Measurements from ENCODE around the gene GABPB2.

The GABPB2 gene

DNA sequence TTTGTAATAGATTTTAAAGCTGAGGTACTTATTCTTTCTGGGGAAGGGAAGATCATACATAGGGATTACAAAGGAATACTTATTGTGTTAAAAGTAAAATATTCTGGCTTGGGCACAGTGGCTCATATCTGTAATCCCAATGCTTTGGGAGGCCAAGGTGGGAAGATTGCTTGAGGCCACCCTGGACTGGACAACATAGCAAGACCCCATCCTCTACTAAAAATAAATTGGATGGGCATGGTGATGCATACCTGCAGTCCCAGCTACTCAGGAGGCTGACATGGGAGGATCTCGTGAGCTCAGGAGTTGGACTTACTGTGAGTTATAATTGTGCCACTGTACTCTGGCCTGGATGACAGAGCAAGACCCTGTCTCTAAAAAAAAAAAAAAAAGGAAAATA, 27.6 kb downstream of the GABPB2 start:
- CTCF ChIA-PET: interaction anchor here (1.2 to 10.5 kb wide), 2 partner anchors 9 to 57 kb away, joined by 3 to 135 read pairs; partner anchors contain the start of gene TNFAIP8L2
- Histone ChIP-seq H3K4me1 (ENCODE audit: control extremely low read depth in 1 of 4, control insufficient read depth in 4 of 4, insufficient read depth in 4 of 4, low read length in 3 of 4) (no peaks in the 10 kb centered on the region), H3K36me3 (ENCODE audit: control insufficient read depth in 4 of 4, insufficient read depth in 4 of 4, low read length in 3 of 4) (peaks cover 0 to 2% (median 0%) of the 10 kb centered on the region in 4 experiments), H3K9me3 (ENCODE audit: control extremely low read depth in 1 of 5, control insufficient read depth in 4 of 5, insufficient read depth in 2 of 5, low read depth in 1 of 5, low read length in 4 of 5) (no peaks in the 10 kb centered on the region), H3K27me3 (replicated peaks in 2 of 5; ENCODE audit: control insufficient read depth in 4 of 5, insufficient read depth in 5 of 5, low read length in 4 of 5) (no peaks in the 10 kb centered on the region), H3K27ac (ENCODE audit: insufficient read depth in 1 of 2, low read depth in 1 of 2, low read length in 2 of 2, poor library complexity in 1 of 2, severe bottlenecking in 2 of 2) (no peak overlapping the region), H3K4me3 (ENCODE audit: control insufficient read depth in 1 of 7, extremely low read depth in 1 of 7, insufficient read depth in 4 of 7, low read depth in 2 of 7, low read length in 6 of 7) (no peak overlapping the region)
- WGBS (ENCODE audit: insufficient coverage): 100% methylated on average over 1 of the region's 1 CpG
- no peak for DNase-seq
- POLR2A ChIA-PET: no interaction called here

GRCh38 chr1:151104630-151105029, 34.1 kb downstream of the GABPB2 start:
- H3K36me3 ChIP-seq (ENCODE audit: control insufficient read depth in 4 of 4, insufficient read depth in 4 of 4, low read length in 3 of 4): no peaks in the 10 kb centered on the region
- H3K27ac ChIP-seq (ENCODE audit: insufficient read depth in 1 of 2, low read depth in 1 of 2, low read length in 2 of 2, poor library complexity in 1 of 2, severe bottlenecking in 2 of 2): no peak overlapping the region
- H3K27me3 ChIP-seq (replicated peaks in 2 of 5; ENCODE audit: control insufficient read depth in 4 of 5, insufficient read depth in 5 of 5, low read length in 4 of 5): no peaks in the 10 kb centered on the region
- no peaks in the 10 kb centered on the region for H3K9me3 ChIP-seq (ENCODE audit: control extremely low read depth in 1 of 5, control insufficient read depth in 4 of 5, insufficient read depth in 2 of 5, low read depth in 1 of 5, low read length in 4 of 5)
- DNase-seq: no peak
- ChIA-PET POLR2A (no interaction called here), CTCF (interaction anchor here (2.0 to 10.5 kb wide), 3 partner anchors 8 to 51 kb away, joined by 8 to 135 read pairs (median 9); partner anchors contain the start of gene TNFAIP8L2)
- no peaks in the 10 kb centered on the region for H3K4me1 ChIP-seq (ENCODE audit: control extremely low read depth in 1 of 4, control insufficient read depth in 4 of 4, insufficient read depth in 4 of 4, low read length in 3 of 4)
- H3K4me3 ChIP-seq (ENCODE audit: control insufficient read depth in 1 of 7, extremely low read depth in 1 of 7, insufficient read depth in 4 of 7, low read depth in 2 of 7, low read length in 6 of 7): no peak overlapping the region

- POLR2A ChIA-PET: interaction anchor here (0.9 kb wide), 1 partner anchor 10 kb away, joined by 3 read pairs; no protein-coding TSS in a partner anchor
- no peaks in the 10 kb centered on the region for H3K9me3 ChIP-seq (ENCODE audit: control extremely low read depth in 1 of 5, control insufficient read depth in 4 of 5, insufficient read depth in 2 of 5, low read depth in 1 of 5, low read length in 4 of 5)
These were observed 36.3 kb downstream of the GABPB2 start for GRCh38 chr1:151106894-151107293.

DNA sequence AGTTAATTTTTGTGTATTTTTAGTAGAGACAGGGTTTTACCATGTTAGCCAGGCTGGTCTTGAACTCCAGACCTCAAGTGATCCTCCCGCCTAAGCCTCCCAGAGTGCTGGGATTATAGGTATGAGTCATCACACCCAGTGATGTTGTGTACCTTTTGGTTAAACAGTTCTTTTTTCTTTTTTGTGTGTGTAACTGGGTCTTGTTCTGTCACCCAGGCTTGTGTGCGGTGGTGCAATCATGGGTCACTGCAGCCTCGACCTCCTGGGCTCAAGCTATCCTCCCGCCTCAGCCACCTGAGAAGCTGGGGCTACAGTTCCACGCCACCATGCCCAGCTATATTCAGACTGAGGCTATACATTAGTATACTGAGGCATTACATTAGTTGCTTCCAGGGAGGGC, 37.8 kb downstream of the GABPB2 start:
- H3K27me3 ChIP-seq (replicated peaks in 2 of 5; ENCODE audit: control insufficient read depth in 4 of 5, insufficient read depth in 5 of 5, low read length in 4 of 5): no peaks in the 10 kb centered on the region
- WGBS (ENCODE audit: insufficient coverage): 90% methylated on average over 5 of the region's 5 CpGs
- POLR2A ChIA-PET: no interaction called here
- CTCF ChIA-PET: interaction anchor here (0.7 kb wide), 1 partner anchor 47 kb away, joined by 3 read pairs; no protein-coding TSS in a partner anchor
- no peaks in the 10 kb centered on the region for H3K4me1 ChIP-seq (ENCODE audit: control extremely low read depth in 1 of 4, control insufficient read depth in 4 of 4, insufficient read depth in 4 of 4, low read length in 3 of 4)
- H3K9me3 ChIP-seq (ENCODE audit: control extremely low read depth in 1 of 5, control insufficient read depth in 4 of 5, insufficient read depth in 2 of 5, low read depth in 1 of 5, low read length in 4 of 5): no peaks in the 10 kb centered on the region
- H3K4me3 ChIP-seq (ENCODE audit: control insufficient read depth in 1 of 7, extremely low read depth in 1 of 7, insufficient read depth in 4 of 7, low read depth in 2 of 7, low read length in 6 of 7): no peak overlapping the region
- H3K27ac ChIP-seq (ENCODE audit: insufficient read depth in 1 of 2, low read depth in 1 of 2, low read length in 2 of 2, poor library complexity in 1 of 2, severe bottlenecking in 2 of 2): no peak overlapping the region
- no peak for DNase-seq
- H3K36me3 ChIP-seq (ENCODE audit: control insufficient read depth in 4 of 4, insufficient read depth in 4 of 4, low read length in 3 of 4): no peaks in the 10 kb centered on the region

More at GRCh38 chr1:151106894-151107293, 36.3 kb downstream of the GABPB2 start:
- Histone ChIP-seq H3K4me3 (ENCODE audit: control insufficient read depth in 1 of 7, extremely low read depth in 1 of 7, insufficient read depth in 4 of 7, low read depth in 2 of 7, low read length in 6 of 7) (no peak overlapping the region), H3K27me3 (replicated peaks in 2 of 5; ENCODE audit: control insufficient read depth in 4 of 5, insufficient read depth in 5 of 5, low read length in 4 of 5) (no peaks in the 10 kb centered on the region), H3K36me3 (ENCODE audit: control insufficient read depth in 4 of 4, insufficient read depth in 4 of 4, low read length in 3 of 4) (no peaks in the 10 kb centered on the region), H3K4me1 (ENCODE audit: control extremely low read depth in 1 of 4, control insufficient read depth in 4 of 4, insufficient read depth in 4 of 4, low read length in 3 of 4) (no peaks in the 10 kb centered on the region), H3K27ac (ENCODE audit: insufficient read depth in 1 of 2, low read depth in 1 of 2, low read length in 2 of 2, poor library complexity in 1 of 2, severe bottlenecking in 2 of 2) (no peak overlapping the region)
- CTCF ChIA-PET: interaction anchor here (0.6 to 0.7 kb wide), 2 partner anchors 15 to 50 kb away, joined by 3 read pairs; partner anchors contain the start of gene TNFAIP8L2
- WGBS (ENCODE audit: insufficient coverage): 80% methylated on average over 1 of the region's 2 CpGs
- no peak for DNase-seq

DNA sequence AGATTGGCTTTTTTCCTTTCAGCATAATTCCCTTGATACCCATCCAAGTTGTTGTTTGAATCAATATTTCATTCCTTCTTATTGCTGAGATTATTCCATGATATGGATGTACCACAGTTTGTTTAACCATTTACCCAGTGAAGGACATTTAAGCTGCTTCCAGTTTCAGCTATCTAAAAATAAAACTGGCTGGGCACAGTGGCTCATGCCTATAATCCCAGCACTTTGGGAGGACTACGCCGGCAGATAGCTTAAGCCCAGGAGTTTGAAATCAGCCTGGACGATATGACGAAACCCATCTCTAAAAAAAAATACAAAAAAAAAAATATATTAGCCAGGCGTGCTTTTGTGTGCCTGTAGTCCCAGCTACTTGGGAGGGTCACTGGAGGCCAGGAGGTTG, 43.3 kb downstream of the GABPB2 start:
- Histone ChIP-seq H3K36me3 (ENCODE audit: control insufficient read depth in 4 of 4, insufficient read depth in 4 of 4, low read length in 3 of 4) (peaks cover 2 to 8% (median 3%) of the 10 kb centered on the region in 4 experiments), H3K9me3 (ENCODE audit: control extremely low read depth in 1 of 5, control insufficient read depth in 4 of 5, insufficient read depth in 2 of 5, low read depth in 1 of 5, low read length in 4 of 5) (no peaks in the 10 kb centered on the region), H3K27me3 (replicated peaks in 2 of 5; ENCODE audit: control insufficient read depth in 4 of 5, insufficient read depth in 5 of 5, low read length in 4 of 5) (no peaks in the 10 kb centered on the region), H3K4me1 (ENCODE audit: control extremely low read depth in 1 of 4, control insufficient read depth in 4 of 4, insufficient read depth in 4 of 4, low read length in 3 of 4) (no peaks in the 10 kb centered on the region), H3K4me3 (ENCODE audit: control insufficient read depth in 1 of 7, extremely low read depth in 1 of 7, insufficient read depth in 4 of 7, low read depth in 2 of 7, low read length in 6 of 7) (no peak overlapping the region), H3K27ac (ENCODE audit: insufficient read depth in 1 of 2, low read depth in 1 of 2, low read length in 2 of 2, poor library complexity in 1 of 2, severe bottlenecking in 2 of 2) (no peak overlapping the region)
- DNase-seq: no peak
- POLR2A ChIA-PET: interaction anchor here (0.6 kb wide), 1 partner anchor 76 kb away, joined by 5 read pairs; the partner anchor contains the start of gene VPS72
- CTCF ChIA-PET: interaction anchor here (1.2 to 2.5 kb wide), 4 partner anchors 11 to 43 kb away, joined by 3 to 8 read pairs (median 4); partner anchors contain the start of gene TNFAIP8L2
- WGBS (ENCODE audit: insufficient coverage): 100% methylated on average over 1 of the region's 5 CpGs

DNA sequence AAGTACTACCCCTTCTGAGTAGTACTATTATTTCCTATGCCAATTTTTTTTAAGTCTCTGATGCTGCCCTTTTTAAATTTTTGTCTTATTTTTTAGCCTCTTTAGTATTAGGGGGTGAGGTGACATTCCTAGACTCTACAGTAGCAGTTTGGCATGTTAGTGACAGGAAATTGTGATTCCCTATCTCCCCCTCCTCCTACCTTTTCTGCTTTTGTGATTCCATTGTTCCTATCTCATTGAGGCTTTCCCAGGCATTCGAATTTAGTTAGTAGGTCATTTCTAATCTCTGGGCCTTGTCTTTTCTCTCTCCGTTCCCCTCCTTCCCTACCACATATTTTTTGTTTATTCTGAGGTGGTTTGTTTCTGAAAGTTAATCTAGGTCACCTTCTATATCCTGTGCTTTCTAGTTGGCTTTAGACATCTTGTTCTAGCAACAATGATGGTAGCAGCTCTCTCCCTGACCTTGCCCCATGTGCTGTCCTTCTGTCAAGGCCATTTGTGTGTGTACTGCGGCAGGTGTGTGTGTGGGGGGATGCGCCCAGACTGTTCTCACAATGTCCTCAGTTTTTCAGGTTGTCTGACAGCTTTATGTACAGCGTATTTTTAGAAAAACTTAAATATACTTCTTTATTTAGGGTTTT, 54.3 kb downstream of the GABPB2 start:
- no CpG with 5 or more reads among the region's 5 CpGs for WGBS (ENCODE audit: insufficient coverage)
- no peaks in the 10 kb centered on the region for H3K9me3 ChIP-seq (ENCODE audit: control extremely low read depth in 1 of 5, control insufficient read depth in 4 of 5, insufficient read depth in 2 of 5, low read depth in 1 of 5, low read length in 4 of 5)
- H3K4me1 ChIP-seq (ENCODE audit: control extremely low read depth in 1 of 4, control insufficient read depth in 4 of 4, insufficient read depth in 4 of 4, low read length in 3 of 4): no peaks in the 10 kb centered on the region
- CTCF ChIA-PET: interaction anchor here (0.8 to 1.7 kb wide), 4 partner anchors 12 to 51 kb away, joined by 3 to 7 read pairs (median 4); partner anchors contain the start of gene TMOD4
- no peaks in the 10 kb centered on the region for H3K36me3 ChIP-seq (ENCODE audit: control insufficient read depth in 4 of 4, insufficient read depth in 4 of 4, low read length in 3 of 4)
- H3K4me3 ChIP-seq (ENCODE audit: control insufficient read depth in 1 of 7, extremely low read depth in 1 of 7, insufficient read depth in 4 of 7, low read depth in 2 of 7, low read length in 6 of 7): no peak overlapping the region
- no peaks in the 10 kb centered on the region for H3K27me3 ChIP-seq (replicated peaks in 2 of 5; ENCODE audit: control insufficient read depth in 4 of 5, insufficient read depth in 5 of 5, low read length in 4 of 5)
- no peak overlapping the region for H3K27ac ChIP-seq (ENCODE audit: insufficient read depth in 1 of 2, low read depth in 1 of 2, low read length in 2 of 2, poor library complexity in 1 of 2, severe bottlenecking in 2 of 2)
- POLR2A ChIA-PET: no interaction called here
- DNase-seq: no peak

DNA sequence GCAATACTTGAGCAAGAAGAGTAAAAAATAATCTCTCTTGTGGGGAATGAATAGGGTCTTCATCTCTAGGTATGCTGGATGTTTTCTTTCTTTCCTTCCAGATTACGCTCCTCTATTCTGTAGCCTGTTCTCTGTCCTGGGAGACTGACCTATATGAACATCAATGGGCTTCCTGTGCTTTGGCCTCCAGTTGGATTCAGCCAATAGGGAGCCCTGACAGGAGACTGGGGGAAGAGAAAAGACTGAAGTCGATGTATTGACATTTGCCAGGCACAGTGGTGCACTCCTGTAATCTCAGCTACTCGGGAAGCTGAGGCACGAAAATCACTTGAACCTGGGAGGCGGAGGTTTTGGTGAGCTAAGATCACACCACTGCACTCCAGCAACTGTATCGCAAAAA, 58.2 kb downstream of the GABPB2 start:
- no peak overlapping the region for H3K27ac ChIP-seq (ENCODE audit: insufficient read depth in 1 of 2, low read depth in 1 of 2, low read length in 2 of 2, poor library complexity in 1 of 2, severe bottlenecking in 2 of 2)
- peaks cover 0 to 9% (median 5%) of the 10 kb centered on the region in 4 experiments for H3K4me1 ChIP-seq (ENCODE audit: control extremely low read depth in 1 of 4, control insufficient read depth in 4 of 4, insufficient read depth in 4 of 4, low read length in 3 of 4)
- CTCF ChIA-PET: interaction anchor here (0.6 to 5.1 kb wide), 5 partner anchors 9 to 103 kb away, joined by 3 to 26 read pairs (median 4); partner anchors contain the start of gene TNFAIP8L2
- 100% methylated on average over 1 of the region's 6 CpGs for WGBS (ENCODE audit: insufficient coverage)
- H3K9me3 ChIP-seq (ENCODE audit: control extremely low read depth in 1 of 5, control insufficient read depth in 4 of 5, insufficient read depth in 2 of 5, low read depth in 1 of 5, low read length in 4 of 5): no peaks in the 10 kb centered on the region
- H3K4me3 ChIP-seq (ENCODE audit: control insufficient read depth in 1 of 7, extremely low read depth in 1 of 7, insufficient read depth in 4 of 7, low read depth in 2 of 7, low read length in 6 of 7): no peak overlapping the region
- peaks cover 0 to 2% (median 0%) of the 10 kb centered on the region in 4 experiments for H3K36me3 ChIP-seq (ENCODE audit: control insufficient read depth in 4 of 4, insufficient read depth in 4 of 4, low read length in 3 of 4)
- peaks cover 0 to 4% (median 0%) of the 10 kb centered on the region in 5 experiments for H3K27me3 ChIP-seq (replicated peaks in 2 of 5; ENCODE audit: control insufficient read depth in 4 of 5, insufficient read depth in 5 of 5, low read length in 4 of 5)
- DNase-seq: no peak
- POLR2A ChIA-PET: interaction anchor here (0.6 kb wide), 1 partner anchor 454 kb away, joined by 3 read pairs; no protein-coding TSS in a partner anchor

Measured in common myeloid progenitor, CD34-positive (primary cell).